CD4-positive, alpha-beta T cell (primary cell): ENCODE data around the gene TBC1D22A. TPM values are rescaled to one million over a fixed set of nuclear protein-coding genes. Genes with fewer than 3 reads are reported as not detected.

Source experiments
- ATAC-seq: fragments of 200-7000 bp; cut with Tn5 transposase; one replicate; pipeline ENCODE4 v1.10.0; 2022; ENCODE audit warnings: mild to moderate bottlenecking; ENCODE audit not compliant: poor library complexity
- CTCF ChIA-PET: fragments of 350-600 bp; sonication (Branson Sonifier 250); formaldehyde crosslinking; loops from one replicate; lab custom pipeline; 2021; ENCODE audit warnings: antibody characterized with exemption, inconsistent platforms; lab: Charles Lee
- POLR2A ChIA-PET: fragments of 350-600 bp; sonication (Branson Sonifier 250); formaldehyde crosslinking; loops from one replicate; lab custom pipeline; 2021; ENCODE audit warnings: antibody characterized with exemption, inconsistent platforms; lab: Charles Lee
- DNase-seq, 14 experiments: peaks; one replicate each; pipeline ENCODE4 v3.0.0-alpha.2; 2013 to 2020; ENCODE audit warnings: mixed read lengths in 2 of 14
- H3K27ac ChIP-seq, 2 donors: one replicate each; pipeline versions ENCODE4 v1.5.1 to v1.7.0; 2013; ENCODE audit warnings: low read length in 2 of 2, low read depth in 1 of 2, mild to moderate bottlenecking in 1 of 2
- H3K27me3 ChIP-seq, 2 experiments: 1 replicate in 1 of 2; 2 replicates in 1 of 2; pipeline versions ENCODE4 v1.6.1 to v1.7.0; 2013; ENCODE audit warnings: low read length in 2 of 2, control low read depth in 1 of 2, mild to moderate bottlenecking in 1 of 2, moderate library complexity in 1 of 2; ENCODE audit not compliant: insufficient read depth in 2 of 2, control insufficient read depth in 1 of 2
- H3K36me3 ChIP-seq: one replicate; pipeline ENCODE4 v1.6.1; 2013; ENCODE audit warnings: low read length, control low read depth; ENCODE audit not compliant: insufficient read depth
- H3K4me1 ChIP-seq: one replicate; pipeline ENCODE4 v1.6.1; 2013; ENCODE audit warnings: low read length, control low read depth; ENCODE audit not compliant: insufficient read depth
- H3K4me3 ChIP-seq: one replicate; pipeline ENCODE4 v1.5.1; 2013; ENCODE audit warnings: mild to moderate bottlenecking, low read length, moderate library complexity
- H3K9me3 ChIP-seq, 2 experiments: 1 replicate in 1 of 2; 2 replicates in 1 of 2; pipeline versions ENCODE4 v1.6.1 to v1.7.0; 2013; ENCODE audit warnings: low read length in 2 of 2, mild to moderate bottlenecking in 2 of 2, control low read depth in 1 of 2, moderate library complexity in 1 of 2; ENCODE audit not compliant: control insufficient read depth in 1 of 2, insufficient read depth in 1 of 2
- H3K27ac Mint-ChIP-seq: one replicate; pipeline ENCODE4 v1.8.0; 2020; ENCODE audit warnings: mixed read lengths
- H3K27me3 Mint-ChIP-seq: one replicate; pipeline ENCODE4 v1.8.0; 2021; ENCODE audit warnings: mixed read lengths
- H3K36me3 Mint-ChIP-seq: one replicate; pipeline ENCODE4 v1.8.0; 2021; ENCODE audit warnings: low read depth, mixed read lengths
- H3K4me1 Mint-ChIP-seq: one replicate; pipeline ENCODE4 v1.8.0; 2021; ENCODE audit warnings: low read depth, mixed read lengths
- H3K4me3 Mint-ChIP-seq: one replicate; pipeline ENCODE4 v1.8.0; 2020; ENCODE audit warnings: mild to moderate bottlenecking, mixed read lengths
- H3K9me3 Mint-ChIP-seq: one replicate; pipeline ENCODE4 v1.8.0; 2020; ENCODE audit warnings: mixed read lengths
- CTCF ChIP-seq: fragments of 200-600 bp; IDR thresholded peaks from one replicate; pipeline ENCODE4 v1.8.0; 2022; ENCODE audit warnings: antibody characterized with exemption, mild to moderate bottlenecking
- intact Hi-C, 2 experiments: fragments of 100-400 bp; cut with DNase I in 1 of 2; cut with micrococcal nuclease in 1 of 2; formaldehyde crosslinking; loops; one replicate each; pipeline versions ENCODE4 v1.15.1 to v1.9.0; 2023 to 2025; cut with DNase I, micrococcal nuclease
- total RNA-seq, 174 experiments: library from RNA in 2 of 174; stranded (reverse) in 2 of 174; gene quantifications; one replicate each; pipeline ENCODE4 v1.2.3 and lab custom pipeline; 2021 to 2026

TBC1D22A gene
- total RNA-seq, 2 experiments from 2014 or later, result 27.1 to 31.7 TPM

GRCh38 chr22:47131632-47132427, 369.4 kb downstream of the TBC1D22A start:
- no peaks in the 10 kb centered on the region for H3K9me3 Mint-ChIP-seq
- Histone ChIP-seq H3K27me3 (no peaks in the 10 kb centered on the region), H3K36me3 (peaks cover 9% of the 10 kb centered on the region), H3K9me3 (no peaks in the 10 kb centered on the region), H3K4me1 (no peaks in the 10 kb centered on the region), H3K4me3 (no peak overlapping the region), H3K27ac (no peak overlapping the region)
- no peaks in the 10 kb centered on the region for H3K4me1 Mint-ChIP-seq
- POLR2A ChIA-PET, result no interaction called here
- H3K4me3 Mint-ChIP-seq, result no peak overlapping the region
- H3K27me3 Mint-ChIP-seq, result no peaks in the 10 kb centered on the region
- TF ChIP-seq CTCF, result no peak
- ATAC-seq (no peak), DNase-seq (no peak)
- H3K36me3 Mint-ChIP-seq, result peaks cover 4% of the 10 kb centered on the region
- H3K27ac Mint-ChIP-seq, result no peak overlapping the region
- CTCF ChIA-PET, result no interaction called here
- intact Hi-C loops, result no loop called here

- H3K27ac ChIP-seq, result no peak overlapping the region
- no peaks in the 10 kb centered on the region for H3K27me3 ChIP-seq
- TF ChIP-seq CTCF, result no peak
- CTCF ChIA-PET, result no interaction called here
- H3K9me3 ChIP-seq, result no peaks in the 10 kb centered on the region
- intact Hi-C loops, result no loop called here
- no peak for DNase-seq
- no peak for ATAC-seq
- H3K27ac Mint-ChIP-seq, result no peak overlapping the region
- H3K36me3 Mint-ChIP-seq, result peaks cover 8% of the 10 kb centered on the region
- no peaks in the 10 kb centered on the region for H3K4me1 ChIP-seq
- H3K4me3 Mint-ChIP-seq, result no peak overlapping the region
- no peaks in the 10 kb centered on the region for H3K9me3 Mint-ChIP-seq
- H3K4me1 Mint-ChIP-seq, result no peaks in the 10 kb centered on the region
- POLR2A ChIA-PET, result no interaction called here
- H3K36me3 ChIP-seq, result peaks cover 9% of the 10 kb centered on the region
- H3K4me3 ChIP-seq, result no peak overlapping the region
- H3K27me3 Mint-ChIP-seq, result no peaks in the 10 kb centered on the region
These were observed 370.0 kb downstream of the TBC1D22A start for GRCh38 chr22:47132428-47132825.

- Histone ChIP-seq H3K4me1 (no peaks in the 10 kb centered on the region), H3K27me3 (no peaks in the 10 kb centered on the region), H3K27ac (no peak overlapping the region), H3K4me3 (no peak overlapping the region), H3K36me3 (peaks cover 12% of the 10 kb centered on the region), H3K9me3 (no peaks in the 10 kb centered on the region)
- POLR2A ChIA-PET, result no interaction called here
- Mint-ChIP-seq H3K4me1 (no peaks in the 10 kb centered on the region), H3K27ac (no peak overlapping the region), H3K36me3 (peaks cover 9% of the 10 kb centered on the region), H3K4me3 (no peak overlapping the region), H3K27me3 (no peaks in the 10 kb centered on the region), H3K9me3 (no peaks in the 10 kb centered on the region)
- intact Hi-C loops, result no loop called here
- no peak for TF ChIP-seq CTCF
- no peak for ATAC-seq
- DNase-seq, result no peak
- CTCF ChIA-PET, result no interaction called here
These were observed 370.9 kb downstream of the TBC1D22A start for GRCh38 chr22:47133061-47133969.
